Spleen (tissue), 11 donors: ENCODE measurements around the gene STXBP5L. TPM values are rescaled to one million over a fixed set of nuclear protein-coding genes. Genes with fewer than 3 reads are reported as not detected.
"Not testable (repeated sequence)": the region's sequence is repeated elsewhere in the genome, so short reads cannot be mapped to it uniquely, and the experiment has no call there.

Experiments
- DNase-seq: peaks from one replicate; pipeline ENCODE4 v3.0.0-alpha.2; 2020
- H3K27ac ChIP-seq, 8 donors: fragments of 200-600 bp; sonication (generic) in 7 of 8; 1 replicate in 4 of 8; 2 replicates in 4 of 8; pipeline versions ENCODE4 v1.5.0 to v1.8.0; 2016 to 2021; ENCODE audit warnings: inconsistent platforms in 4 of 8, mild to moderate bottlenecking in 4 of 8, moderate library complexity in 1 of 8
- H3K27me3 ChIP-seq, 7 donors: fragments of 200-600 bp; sonication (generic) in 6 of 7; replicated peaks in 1 of 7; 1 replicate in 4 of 7; 2 replicates in 3 of 7; pipeline versions ENCODE4 v1.5.0 to v1.8.0; 2016 to 2021; ENCODE audit warnings: inconsistent platforms in 3 of 7, mild to moderate bottlenecking in 1 of 7
- H3K36me3 ChIP-seq, 6 donors: fragments of 200-600 bp; sonication (generic) in 5 of 6; 1 replicate in 4 of 6; 2 replicates in 2 of 6; pipeline versions ENCODE4 v1.5.0 to v1.8.0; 2016 to 2021; ENCODE audit warnings: inconsistent platforms in 2 of 6
- H3K4me1 ChIP-seq, 6 donors: fragments of 200-600 bp; sonication (generic) in 5 of 6; 1 replicate in 3 of 6; 2 replicates in 3 of 6; pipeline versions ENCODE4 v1.5.0 to v1.8.0; 2016 to 2021; ENCODE audit warnings: inconsistent platforms in 3 of 6
- H3K4me3 ChIP-seq, 8 donors: fragments of 200-600 bp; sonication (generic) in 7 of 8; 1 replicate in 4 of 8; 2 replicates in 4 of 8; pipeline versions ENCODE4 v1.5.0 to v1.8.0; 2016 to 2021; ENCODE audit warnings: inconsistent platforms in 4 of 8, mild to moderate bottlenecking in 4 of 8, moderate library complexity in 2 of 8
- H3K9me3 ChIP-seq, 8 donors: fragments of 200-600 bp; sonication (generic) in 7 of 8; 1 replicate in 4 of 8; 2 replicates in 4 of 8; pipeline versions ENCODE4 v1.5.0 to v1.8.0; 2016 to 2021; ENCODE audit warnings: inconsistent platforms in 4 of 8
- POLR2A ChIP-seq, 3 donors: fragments of 450-650 bp; IDR thresholded peaks; one replicate each; pipeline ENCODE4 v1.5.1; 2017; ENCODE audit warnings: antibody characterized with exemption in 3 of 3, mild to moderate bottlenecking in 1 of 3
- POLR2AphosphoS5 ChIP-seq, 3 donors: sonication (generic); formaldehyde crosslinking; IDR thresholded peaks; one replicate each; pipeline ENCODE4 v1.5.1; 2017; ENCODE audit warnings: antibody characterized with exemption in 3 of 3
- WGBS, 5 donors: extraction: QIAGEN DNeasy Blood & Tissue Kit in 3 of 5; methylation state at CpG; one replicate each; pipeline versions ENCODE4 v1.1.5 to v1.1.7; 2013 to 2018; 5-methylcytosine and 5-hydroxymethylcytosine counted together
- intact Hi-C: fragments of 100-400 bp; cut with DNase I; formaldehyde crosslinking; loops from one replicate; pipeline ENCODE4 v1.15.0; 2023; ENCODE audit warnings: low total_unique reads
- polyA plus RNA-seq, 3 donors: library from polyadenylated mRNA; stranded (reverse); fragments of 200-250 nt; gene quantifications; one replicate each; pipeline ENCODE4 v1.2.1, GENCODE V29; 2013
- total RNA-seq, 7 donors: library from RNA; depleted of rRNA in 3 of 7; stranded (reverse); fragments of >200 nt in 3 of 7; fragmentation: NEBNext Ultra II Directional in 4 of 7; extraction: Animal tissue kit (Norgen Biotek cat#: 25700) in 4 of 7; gene quantifications; one replicate each; pipeline versions ENCODE4 v1.1.0 to v1.2.1, GENCODE V29; 2016 to 2021
- TF ChIP-seq, protein P1 (sequence below), 11 experiments: fragments of 200-600 bp in 7 of 11; fragments of 450-650 bp in 4 of 11; sonication (generic) in 4 of 11; IDR thresholded peaks in 8 of 11; conservative IDR thresholded peaks in 3 of 11; 1 replicate in 7 of 11; 2 replicates in 4 of 11; pipeline versions ENCODE4 v1.4.0 to v1.8.0; 2016 to 2021; ENCODE audit warnings: antibody characterized with exemption in 11 of 11, inconsistent platforms in 4 of 11, mild to moderate bottlenecking in 1 of 11
- donor health status: healthy with polysubstance abuse.
- donor health status: DM: no; HTN: no; CAD: no; lungs with moderate emphysema.
- donor health status: DM: no; HTN: no; CAD: no.
- donor health status: Bipolar disorder and iron deficiency.
- donor health status: healthy.
- donor health status: DM: no; HTN: no; CAD: no.
- donor health status: DM: yes; HTN: yes; CAD: no.

The STXBP5L gene
- total and polyA plus RNA-seq, 10 donors, result 0.32 to 0.34 TPM; not detected in 8

DNA sequence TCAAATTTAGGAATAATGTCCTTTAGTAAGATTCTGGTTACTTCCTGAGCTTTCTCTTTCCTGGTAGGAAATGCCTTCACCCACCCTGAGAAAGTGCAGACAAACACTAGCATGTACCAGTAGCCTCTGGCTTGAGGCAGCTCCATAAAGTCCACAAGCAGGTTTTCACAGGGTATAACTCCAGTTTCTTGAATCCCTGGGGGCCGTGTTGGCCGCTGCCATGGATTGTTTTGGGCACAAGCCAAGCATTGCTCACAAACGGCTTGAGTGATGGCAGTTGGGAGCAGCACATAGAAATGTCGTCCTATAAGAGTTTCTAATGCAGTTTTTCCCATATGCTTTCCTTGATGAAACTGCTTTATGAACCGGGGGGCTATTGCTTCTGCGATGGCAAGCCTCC, 164.1 kb downstream of the STXBP5L start:
- Histone ChIP-seq H3K36me3 (no peaks in the 10 kb centered on the region), H3K27me3 (no peaks in the 10 kb centered on the region), H3K4me1 (no peaks in the 10 kb centered on the region), H3K27ac (no peak overlapping the region), H3K4me3 (no peak overlapping the region), H3K9me3 (peaks cover 0 to 7% (median 0%) of the 10 kb centered on the region in 8 donors)
- intact Hi-C loops, result no loop called here
- 65 to 74% (median 70%) methylated on average over 6 of the region's 6 CpGs for WGBS, 5 donors
- no peak for DNase-seq
- TF ChIP-seq, protein P1, sequence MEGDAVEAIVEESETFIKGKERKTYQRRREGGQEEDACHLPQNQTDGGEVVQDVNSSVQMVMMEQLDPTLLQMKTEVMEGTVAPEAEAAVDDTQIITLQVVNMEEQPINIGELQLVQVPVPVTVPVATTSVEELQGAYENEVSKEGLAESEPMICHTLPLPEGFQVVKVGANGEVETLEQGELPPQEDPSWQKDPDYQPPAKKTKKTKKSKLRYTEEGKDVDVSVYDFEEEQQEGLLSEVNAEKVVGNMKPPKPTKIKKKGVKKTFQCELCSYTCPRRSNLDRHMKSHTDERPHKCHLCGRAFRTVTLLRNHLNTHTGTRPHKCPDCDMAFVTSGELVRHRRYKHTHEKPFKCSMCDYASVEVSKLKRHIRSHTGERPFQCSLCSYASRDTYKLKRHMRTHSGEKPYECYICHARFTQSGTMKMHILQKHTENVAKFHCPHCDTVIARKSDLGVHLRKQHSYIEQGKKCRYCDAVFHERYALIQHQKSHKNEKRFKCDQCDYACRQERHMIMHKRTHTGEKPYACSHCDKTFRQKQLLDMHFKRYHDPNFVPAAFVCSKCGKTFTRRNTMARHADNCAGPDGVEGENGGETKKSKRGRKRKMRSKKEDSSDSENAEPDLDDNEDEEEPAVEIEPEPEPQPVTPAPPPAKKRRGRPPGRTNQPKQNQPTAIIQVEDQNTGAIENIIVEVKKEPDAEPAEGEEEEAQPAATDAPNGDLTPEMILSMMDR (IDR thresholded peaks at IDR 0.05 in 8 of 11, conservative IDR thresholded peaks at IDR 0.05 in 3 of 11), result no peak
- no peak for TF ChIP-seq POLR2AphosphoS5 (IDR thresholded peaks at IDR 0.05)
- TF ChIP-seq POLR2A (IDR thresholded peaks at IDR 0.05), result no peak

DNA sequence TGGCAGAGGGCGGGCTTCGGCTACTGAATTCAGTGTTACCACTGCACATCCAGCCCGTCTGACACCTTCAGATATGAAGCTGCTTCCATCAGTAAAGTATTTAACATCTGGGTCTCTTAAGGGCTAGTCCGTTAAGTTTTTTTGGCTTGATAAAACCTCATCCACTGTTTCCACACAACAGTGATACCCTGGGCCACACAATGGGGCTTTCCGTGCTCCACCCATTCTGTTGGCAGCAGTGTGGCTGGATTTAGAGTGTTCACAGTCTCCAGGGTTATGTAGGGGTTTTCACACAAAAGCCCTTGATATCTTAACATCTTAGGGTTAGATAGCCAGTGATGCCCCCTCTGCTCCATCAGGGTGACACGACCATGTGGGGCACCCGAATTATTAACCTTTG, 165.0 kb downstream of the STXBP5L start:
- peaks cover 0 to 14% (median 0%) of the 10 kb centered on the region in 8 donors for H3K9me3 ChIP-seq
- DNase-seq, result no peak
- no peak overlapping the region for H3K4me3 ChIP-seq
- no peak overlapping the region for H3K27ac ChIP-seq
- H3K27me3 ChIP-seq, result no peaks in the 10 kb centered on the region
- 86 to 95% (median 88%) methylated on average over 7 of the region's 7 CpGs for WGBS, 5 donors
- H3K36me3 ChIP-seq, result no peaks in the 10 kb centered on the region
- TF ChIP-seq POLR2A (IDR thresholded peaks at IDR 0.05) (no peak), POLR2AphosphoS5 (IDR thresholded peaks at IDR 0.05) (no peak)
- TF ChIP-seq, protein P1 (IDR thresholded peaks at IDR 0.05 in 8 of 11, conservative IDR thresholded peaks at IDR 0.05 in 3 of 11), result no peak
- H3K4me1 ChIP-seq, result no peaks in the 10 kb centered on the region
- intact Hi-C loops, result no loop called here

DNA sequence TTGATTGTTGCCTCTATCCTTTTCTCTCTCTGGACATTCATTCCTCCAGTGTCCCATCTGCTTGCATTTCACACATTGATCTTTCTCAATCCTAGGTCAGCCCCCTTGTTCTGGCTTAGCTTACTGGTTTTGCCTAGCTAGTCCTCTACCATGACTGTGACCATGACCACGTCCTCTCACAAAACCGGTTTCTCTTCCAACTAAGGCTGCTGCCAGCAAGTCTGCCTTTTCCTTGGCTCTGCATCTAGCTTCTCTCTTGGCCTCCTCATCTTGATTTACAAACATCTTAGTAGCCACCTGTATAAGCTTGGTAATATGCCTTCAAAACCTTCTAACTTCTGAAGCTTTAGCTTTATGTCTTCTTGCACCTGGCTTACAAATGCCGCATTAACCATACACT, 167.2 kb downstream of the STXBP5L start:
- Histone ChIP-seq H3K9me3 (peaks cover 0 to 31% (median 3%) of the 10 kb centered on the region in 8 donors), H3K27ac (no peak overlapping the region), H3K4me3 (no peak overlapping the region), H3K27me3 (no peaks in the 10 kb centered on the region), H3K4me1 (no peaks in the 10 kb centered on the region), H3K36me3 (no peaks in the 10 kb centered on the region)
- intact Hi-C loops, result no loop called here
- DNase-seq, result no peak
- WGBS, 5 donors, result 82 to 95% (median 87%) methylated on average over 3 of the region's 3 CpGs
- TF ChIP-seq, protein P1 (IDR thresholded peaks at IDR 0.05 in 8 of 11, conservative IDR thresholded peaks at IDR 0.05 in 3 of 11), result no peak
- TF ChIP-seq POLR2AphosphoS5 (IDR thresholded peaks at IDR 0.05) (no peak), POLR2A (IDR thresholded peaks at IDR 0.05) (no peak)

DNA sequence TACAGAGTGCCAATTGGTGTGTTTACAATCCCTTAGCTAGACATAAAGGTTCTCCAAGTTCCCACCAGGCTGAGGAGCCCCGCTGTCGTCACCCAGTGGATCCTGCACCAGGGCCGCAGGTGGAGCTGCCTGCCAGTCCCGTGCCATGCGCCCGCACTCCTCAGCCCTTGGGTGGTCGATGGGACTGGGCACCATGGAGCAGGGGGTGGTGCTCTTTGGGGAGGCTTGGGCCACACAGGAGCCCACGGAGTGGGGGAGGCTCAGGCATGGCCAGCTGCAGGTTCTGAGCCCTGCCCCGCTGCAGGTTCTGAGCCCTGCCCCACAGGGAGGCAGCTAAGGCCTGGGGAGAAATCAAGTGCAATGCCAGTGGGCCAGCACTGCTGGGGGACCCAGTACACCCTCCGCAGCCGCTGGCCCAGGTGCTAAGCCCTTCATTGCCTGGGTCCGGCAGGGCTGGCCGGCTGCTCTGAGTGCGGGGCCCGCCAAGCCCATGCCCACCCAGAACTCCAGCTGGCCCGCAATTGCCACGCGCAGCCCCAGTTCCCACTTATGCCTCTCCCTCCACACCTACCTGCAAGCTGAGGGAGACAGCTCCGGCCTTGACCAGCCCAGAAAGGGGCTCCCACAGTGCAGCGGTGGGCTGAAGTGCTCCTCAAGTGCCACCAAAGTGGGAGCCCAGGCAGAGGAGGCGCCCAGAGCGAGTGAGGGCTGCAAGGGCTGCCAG, 170.5 kb downstream of the STXBP5L start:
- H3K27me3 ChIP-seq, H3K4me3 ChIP-seq, H3K27ac ChIP-seq, H3K4me1 ChIP-seq, H3K36me3 ChIP-seq, intact Hi-C loops, DNase-seq: not testable (repeated sequence)
- 89 to 94% (median 91%) methylated on average over 14 to 22 of the region's 22 CpGs for WGBS, 5 donors
- H3K9me3 ChIP-seq, result peaks cover 0 to 55% (median 19%) of the 10 kb centered on the region in 8 donors
